Posterior vena cava (tissue), 2 donors: ENCODE results near the gene ZDHHC3. TPM values are rescaled to one million over a fixed set of nuclear protein-coding genes. Genes with fewer than 3 reads are reported as not detected.
"Not testable (repeated sequence)": the region's sequence is repeated elsewhere in the genome, so short reads cannot be mapped to it uniquely, and the experiment has no call there.

Source experiments
- DNase-seq: peaks from one replicate; pipeline ENCODE4 v3.0.0-alpha.2; 2020; ENCODE audit warnings: low spot score
- intact Hi-C, 2 donors: fragments of 100-400 bp; cut with DNase I; formaldehyde crosslinking; loops; one replicate each; pipeline versions ENCODE4 v1.14.1 to v1.14.2; 2022 to 2023
- total RNA-seq, 2 donors: library from RNA; stranded (reverse); fragmentation: NEBNext Ultra II Directional; extraction: Animal tissue kit (Norgen Biotek cat#: 25700); gene quantifications; one replicate each; pipeline ENCODE4 v1.2.1, GENCODE V29; 2021
- donor health status: DM: yes; HTN: yes; CAD: no.
- donor health status: DM: yes; HTN: yes; CAD: no.

Gene ZDHHC3
- total RNA-seq, 2 donors from 2014 or later: 59.0 to 59.7 TPM

DNA sequence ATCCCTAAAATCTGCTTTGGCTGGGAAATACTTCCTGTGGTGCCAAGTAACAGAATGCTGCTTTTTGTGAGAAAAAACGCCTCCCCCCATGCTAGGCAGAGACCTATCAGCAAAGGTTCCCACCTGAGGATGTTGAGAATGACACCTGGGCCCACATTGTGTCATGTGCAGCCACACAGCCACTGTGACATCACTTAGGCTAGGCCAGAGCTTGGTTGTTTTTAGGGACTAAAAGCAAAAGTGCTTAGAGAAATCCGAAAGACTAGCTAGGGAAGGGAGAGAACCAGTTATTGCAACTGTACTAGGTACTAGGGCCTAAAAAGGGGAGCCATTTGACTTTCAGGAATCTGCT lies 6.2 kb downstream of the ZDHHC3 start:
- no peak for DNase-seq
- intact Hi-C loops: loop anchor here in 1 of 2 donors (10.0 kb wide), 1 partner anchor 65 kb away; no protein-coding TSS in a partner anchor

DNA sequence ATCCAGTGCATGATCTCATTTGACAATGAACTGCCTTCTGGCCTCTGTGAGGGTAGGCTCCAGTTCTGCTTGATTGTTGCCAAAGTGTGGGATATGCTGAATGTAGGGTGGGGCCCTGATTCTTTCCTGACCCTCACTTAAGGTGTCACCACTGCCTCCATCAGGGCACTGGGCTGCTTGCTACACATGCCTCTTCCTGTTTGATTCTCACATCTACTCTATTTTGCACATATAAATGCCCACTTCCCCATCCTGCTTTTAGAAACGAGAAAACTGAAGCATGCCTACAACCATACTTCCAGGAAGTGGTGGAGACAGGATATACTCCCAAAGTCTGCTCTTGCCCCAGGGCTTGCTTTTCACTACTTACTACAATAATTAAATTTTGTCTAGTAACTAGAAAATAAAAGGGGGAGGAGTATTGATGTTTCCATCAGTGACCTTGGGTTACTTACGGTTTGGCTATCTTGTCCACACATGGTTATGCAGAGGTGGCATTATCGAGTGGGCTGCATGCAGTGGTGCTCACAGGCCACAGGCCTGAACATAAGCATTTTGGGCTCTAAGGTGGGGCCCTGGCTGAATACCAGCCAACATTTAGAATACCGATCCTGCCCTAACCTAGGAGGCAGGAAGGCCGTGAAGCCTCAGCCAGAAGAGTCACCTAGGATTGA lies 6.7 kb downstream of the ZDHHC3 start:
- no peak for DNase-seq
- intact Hi-C loops: no loop called here

DNA sequence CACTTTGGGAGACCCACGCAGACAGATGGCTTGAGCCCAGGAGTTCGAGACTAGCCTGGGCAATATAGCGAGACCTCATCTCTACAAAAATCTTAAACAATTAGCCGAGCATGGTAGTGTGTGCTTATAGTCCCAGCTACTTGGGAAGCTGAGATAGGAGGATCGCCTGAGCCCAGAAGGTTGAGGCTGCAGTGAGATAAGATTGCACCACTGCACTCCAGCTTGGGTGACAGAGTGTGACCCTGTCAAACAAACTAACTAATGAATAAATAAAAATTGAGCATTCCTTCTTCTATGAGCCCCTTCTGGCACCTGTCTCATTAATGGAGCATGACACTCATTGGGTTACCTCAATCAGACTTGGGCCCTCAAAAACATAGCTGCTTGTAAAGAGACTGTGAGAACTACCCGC lies 7.5 kb downstream of the ZDHHC3 start:
- intact Hi-C loops: no loop called here
- no peak for DNase-seq

- intact Hi-C loops: no loop called here
- DNase-seq: no peak
These were observed 9.1 kb downstream of the ZDHHC3 start for GRCh38 chr3:44966795-44967278.

DNA sequence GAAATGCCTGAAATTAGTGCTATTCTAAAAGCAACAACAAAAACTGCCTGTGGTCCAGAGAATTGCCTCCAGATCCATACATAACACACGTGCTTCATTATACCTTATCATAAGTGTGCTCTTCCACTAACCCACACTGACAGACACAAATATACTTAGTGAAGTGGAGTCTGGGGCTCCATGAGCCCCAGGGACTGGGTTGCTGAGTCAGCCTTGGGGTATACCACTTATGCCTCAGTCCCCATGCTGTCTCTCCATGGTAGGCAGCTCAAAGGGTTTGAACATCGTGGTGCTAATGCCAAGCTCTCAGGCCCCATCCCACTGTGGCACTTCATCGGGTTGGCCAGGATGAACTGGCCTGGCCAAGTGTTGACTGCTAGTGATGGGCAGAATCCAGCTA lies 10.8 kb downstream of the ZDHHC3 start:
- no peak for DNase-seq
- intact Hi-C loops: no loop called here

GRCh38 chr3:44963571-44964325 lies 12.2 kb downstream of the ZDHHC3 start:
- no peak for DNase-seq
- intact Hi-C loops: no loop called here

GRCh38 chr3:44962621-44963393 lies 13.2 kb downstream of the ZDHHC3 start:
- no peak for DNase-seq
- intact Hi-C loops: no loop called here

DNA sequence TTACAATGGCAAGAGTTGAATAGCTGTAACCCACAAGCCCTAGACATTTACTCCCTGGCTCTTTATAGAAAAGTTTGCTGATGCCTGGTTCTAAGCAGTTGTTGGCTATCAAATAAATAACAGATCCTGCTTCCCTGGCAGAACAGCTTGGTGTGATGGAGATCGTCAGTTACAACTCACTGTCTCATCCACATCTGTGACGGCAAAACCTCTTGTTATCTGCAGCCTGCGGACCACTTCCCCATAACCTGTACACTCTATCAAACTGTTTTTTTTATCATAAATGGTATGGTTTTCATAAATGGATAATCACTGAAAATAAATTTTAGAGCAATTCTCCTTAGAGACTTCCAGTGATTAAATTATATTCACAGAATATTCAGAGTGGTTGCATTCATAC lies 14.1 kb downstream of the ZDHHC3 start:
- DNase-seq: no peak
- intact Hi-C loops: no loop called here

DNA sequence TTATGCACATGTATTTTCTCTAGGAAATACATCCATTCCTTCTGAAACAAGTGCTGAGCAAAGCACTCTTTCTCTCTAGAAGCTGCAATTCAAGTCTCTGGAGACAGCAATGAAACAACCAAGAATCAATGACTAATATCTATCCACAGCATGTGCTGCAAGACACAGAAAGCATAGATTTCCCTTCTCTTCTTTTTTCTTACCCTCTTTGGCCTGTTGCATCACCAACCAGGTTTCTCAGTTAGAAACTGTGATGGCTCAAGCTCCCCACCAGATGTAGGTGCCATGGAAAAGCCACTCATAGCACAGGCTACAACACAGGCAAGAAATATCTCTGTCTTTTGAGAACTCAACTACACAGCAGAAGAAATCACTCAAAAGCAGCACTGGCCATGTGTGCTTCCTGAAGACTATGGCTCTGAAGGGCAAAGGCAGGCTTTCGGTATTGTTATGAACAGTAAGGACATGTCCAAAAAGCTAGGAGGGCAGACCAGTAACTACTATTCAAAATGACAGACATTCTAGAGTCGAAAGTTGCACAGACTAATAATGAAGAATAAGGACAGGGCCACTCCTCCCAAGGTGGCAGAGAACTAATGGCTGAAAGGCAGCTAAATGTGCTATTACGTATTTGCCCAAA lies 15.5 kb downstream of the ZDHHC3 start:
- no peak for DNase-seq
- intact Hi-C loops: no loop called here

DNA sequence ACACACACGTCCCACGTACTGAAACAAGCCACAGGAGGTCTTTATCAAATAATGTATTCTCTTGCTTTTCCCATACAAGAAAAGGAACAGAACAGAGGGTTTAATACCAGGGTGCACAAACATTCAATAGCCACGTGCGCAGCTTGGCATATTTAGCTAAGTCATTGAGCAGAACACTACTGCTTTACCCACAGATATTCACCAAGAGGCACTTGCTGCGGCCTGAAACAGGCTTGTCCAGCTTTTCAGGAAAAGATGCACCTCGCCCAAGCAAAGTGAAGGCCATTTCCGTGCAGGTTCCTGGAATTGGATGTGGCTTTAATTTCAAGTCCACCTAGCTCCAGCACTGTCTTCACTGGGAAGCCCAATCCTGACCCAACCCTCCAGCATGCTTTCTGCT lies 17.6 kb downstream of the ZDHHC3 start:
- DNase-seq: no peak
- intact Hi-C loops: no loop called here

DNA sequence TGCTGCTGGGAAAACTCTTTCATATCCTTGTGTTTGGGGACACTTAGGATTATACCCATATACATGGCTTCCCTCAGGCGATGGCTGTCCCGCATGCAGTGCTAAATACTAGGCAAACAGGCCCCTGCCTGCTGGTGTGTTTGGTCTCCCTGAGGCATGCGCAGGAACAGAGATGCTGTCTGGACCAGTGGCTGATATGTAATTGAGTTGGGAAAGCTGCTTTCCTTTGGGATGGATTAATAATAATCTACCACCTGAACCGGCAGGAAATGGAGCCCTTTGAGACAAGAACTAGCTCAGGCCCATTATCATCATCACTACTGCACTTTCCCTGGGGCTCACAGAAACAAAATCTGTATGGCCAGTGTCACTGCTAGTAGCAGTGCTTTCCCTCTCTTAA lies 18.0 kb downstream of the ZDHHC3 start:
- intact Hi-C loops: no loop called here
- DNase-seq: no peak

DNA sequence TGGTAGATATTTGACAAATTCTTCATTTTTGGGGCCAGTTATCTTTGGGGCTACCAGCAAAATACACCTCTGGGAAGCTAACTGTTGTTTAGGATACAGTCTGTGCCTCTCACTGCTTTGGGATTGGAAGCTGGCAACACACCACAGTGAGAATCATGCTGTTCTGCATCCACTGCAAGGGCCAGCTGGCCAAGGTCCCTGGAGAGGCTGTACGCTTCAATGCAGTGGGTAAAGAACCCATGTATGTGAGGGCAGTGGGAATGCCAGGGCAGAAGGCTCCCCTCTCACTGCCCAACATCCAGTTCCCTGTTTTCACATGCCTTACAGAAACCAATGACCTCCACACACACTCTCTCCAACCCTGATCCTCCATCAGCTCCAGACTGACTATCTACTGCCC lies 20.1 kb downstream of the ZDHHC3 start:
- DNase-seq: no peak
- intact Hi-C loops: no loop called here

DNA sequence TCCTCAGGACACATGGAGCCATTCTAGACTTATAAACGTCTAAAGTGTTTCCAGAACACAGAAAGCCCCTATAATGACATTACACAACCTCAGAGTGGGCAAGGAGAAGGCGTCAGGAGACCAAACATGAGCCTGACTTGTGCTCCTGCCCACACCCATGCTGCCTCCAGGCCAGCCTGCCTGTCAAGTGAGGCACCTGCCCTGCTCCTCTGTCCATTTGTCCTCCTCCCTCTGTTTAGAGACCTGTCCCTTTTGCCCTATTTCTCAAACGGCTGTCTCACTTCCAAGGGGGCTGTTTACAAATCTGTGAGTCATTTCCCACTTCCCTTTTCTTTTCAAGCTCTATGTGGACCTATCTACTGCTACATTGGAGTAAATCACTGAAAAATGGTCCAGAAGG lies 21.0 kb downstream of the ZDHHC3 start:
- intact Hi-C loops: no loop called here
- DNase-seq: no peak

GRCh38 chr3:44954304-44954703 lies 21.7 kb downstream of the ZDHHC3 start:
- intact Hi-C loops: no loop called here
- no peak for DNase-seq

DNA sequence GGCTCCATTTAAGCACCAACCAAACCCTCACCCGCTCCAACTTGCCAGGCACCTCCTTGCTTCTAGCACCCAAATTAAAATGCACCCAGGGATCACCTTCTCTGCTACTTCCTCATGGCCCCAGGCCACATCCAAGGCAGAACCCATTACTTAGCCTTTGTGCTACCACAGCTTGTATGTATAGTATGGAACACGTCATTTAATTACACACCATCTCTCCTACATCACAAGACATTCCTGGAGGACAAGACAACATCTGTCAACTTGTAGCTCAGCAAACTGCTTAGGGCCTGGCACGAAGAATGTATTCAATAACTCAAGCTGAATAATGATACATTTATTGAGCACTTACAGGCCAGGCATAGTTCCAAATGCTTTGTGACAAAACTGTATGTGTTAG lies 23.3 kb downstream of the ZDHHC3 start:
- intact Hi-C loops: no loop called here
- no peak for DNase-seq

DNA sequence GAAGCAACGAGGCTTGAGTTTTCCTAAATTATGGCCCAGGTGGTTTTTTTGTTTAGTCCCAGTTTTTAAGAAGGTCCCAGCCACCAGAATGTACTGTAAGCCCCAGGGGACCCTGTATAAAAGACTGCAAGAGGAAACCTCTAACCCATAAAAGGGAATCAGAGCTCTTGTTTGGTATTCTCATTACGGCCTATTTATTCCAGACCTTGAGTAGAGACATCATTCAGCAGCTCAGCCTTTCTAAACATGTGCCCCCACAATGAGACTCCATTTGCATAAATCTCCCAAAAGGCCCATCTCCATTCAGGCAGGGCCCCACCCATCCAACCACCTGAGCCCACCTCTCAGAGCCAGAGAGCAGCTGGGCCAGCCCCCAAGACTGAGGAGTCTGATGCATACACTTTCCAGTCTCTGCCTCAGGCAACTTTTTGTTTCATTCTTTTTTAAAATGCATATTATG lies 25.7 kb downstream of the ZDHHC3 start:
- intact Hi-C loops: no loop called here
- DNase-seq: no peak

DNA sequence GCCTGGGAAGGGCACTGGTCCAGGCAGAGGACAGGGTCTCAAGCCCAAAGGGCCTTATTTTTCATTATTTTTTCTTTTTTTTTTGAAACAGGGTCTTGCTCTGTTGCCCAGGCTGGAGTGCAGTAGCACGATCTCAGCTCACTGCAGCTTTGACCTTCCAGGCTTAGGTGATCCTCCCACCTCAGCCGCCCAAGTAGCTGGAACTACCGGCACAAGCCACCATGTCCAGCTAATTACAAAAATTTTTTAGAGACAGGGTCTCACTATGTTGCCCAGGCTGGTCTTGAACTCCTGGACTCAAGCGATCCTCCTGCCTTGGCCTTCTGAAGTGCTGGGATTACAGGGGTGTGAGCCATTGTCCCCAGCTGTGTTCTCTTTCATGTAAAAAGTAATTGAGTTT lies 26.2 kb downstream of the ZDHHC3 start:
- DNase-seq, intact Hi-C loops: not testable (repeated sequence)

DNA sequence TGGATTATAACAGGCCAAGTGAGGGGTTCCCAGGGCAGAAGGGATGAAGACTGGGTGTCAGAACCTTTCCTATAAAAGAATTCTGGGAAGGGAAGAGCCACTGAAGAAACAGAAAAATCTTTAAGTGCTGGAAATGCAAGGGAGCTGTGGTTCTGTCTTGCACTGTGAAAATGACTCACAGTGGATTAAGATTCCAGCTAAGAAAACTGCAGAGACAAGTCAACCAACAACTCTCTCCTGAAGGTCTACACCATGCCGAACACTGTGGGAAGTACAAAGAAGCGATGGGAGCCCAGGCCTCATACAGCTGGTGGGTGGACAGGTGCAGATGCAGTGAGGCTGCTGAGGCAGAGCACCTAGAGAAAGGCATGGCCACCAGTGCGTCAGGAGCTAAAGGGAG lies 27.7 kb downstream of the ZDHHC3 start:
- no peak for DNase-seq
- intact Hi-C loops: no loop called here

GRCh38 chr3:44942202-44942921 lies 33.6 kb downstream of the ZDHHC3 start:
- intact Hi-C loops: no loop called here
- no peak for DNase-seq
